ENCODE measurements around the gene PNRC2.
"Not testable (repeated sequence)": the region's sequence is repeated elsewhere in the genome, so short reads cannot be mapped to it uniquely, and the experiment has no call there.

PNRC2 gene

DNA sequence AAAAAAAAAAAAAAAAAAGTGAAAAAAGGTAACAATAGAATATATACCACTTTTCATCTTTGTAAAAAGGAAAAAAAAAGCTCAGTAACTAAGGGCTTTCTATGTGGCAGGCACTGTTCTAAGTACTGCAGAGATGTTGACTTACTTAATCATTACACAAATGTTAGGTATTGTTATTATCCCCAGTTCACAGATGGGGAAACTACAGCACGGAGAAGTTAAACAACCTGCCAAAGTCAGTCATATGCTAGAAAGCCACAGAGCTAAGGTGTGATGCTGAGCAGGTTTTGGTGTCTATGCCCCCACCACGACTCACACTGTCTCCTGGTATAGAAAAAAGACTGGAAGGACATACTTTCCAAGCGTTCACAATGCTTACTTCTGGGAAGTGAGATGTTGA, 6.6 kb upstream of the PNRC2 start:
- no peak for DNase-seq (ENCODE audit: low read depth in 2 of 2)

DNA sequence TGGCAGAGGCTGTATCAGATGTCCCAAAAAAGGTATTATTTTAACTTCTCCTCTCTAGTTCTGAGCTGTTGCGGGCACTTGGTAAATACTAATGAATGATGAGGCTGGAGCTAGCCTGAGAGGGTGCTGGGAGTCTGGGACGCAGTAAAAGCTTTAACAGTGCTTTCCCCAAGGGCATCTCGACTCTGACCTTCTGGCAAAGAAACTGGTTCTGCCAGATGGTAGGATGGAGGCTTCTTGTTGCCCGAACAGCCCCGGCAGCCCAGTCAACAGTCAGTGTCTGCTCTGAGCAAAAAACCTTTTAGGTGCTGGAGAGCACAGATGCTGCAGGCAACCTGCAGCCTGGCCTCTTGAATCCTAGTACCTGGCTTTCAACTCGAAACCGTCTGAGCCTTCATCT, 2.5 kb upstream of the PNRC2 start:
- DNase-seq (ENCODE audit: low read depth in 2 of 2) = no peak

DNA sequence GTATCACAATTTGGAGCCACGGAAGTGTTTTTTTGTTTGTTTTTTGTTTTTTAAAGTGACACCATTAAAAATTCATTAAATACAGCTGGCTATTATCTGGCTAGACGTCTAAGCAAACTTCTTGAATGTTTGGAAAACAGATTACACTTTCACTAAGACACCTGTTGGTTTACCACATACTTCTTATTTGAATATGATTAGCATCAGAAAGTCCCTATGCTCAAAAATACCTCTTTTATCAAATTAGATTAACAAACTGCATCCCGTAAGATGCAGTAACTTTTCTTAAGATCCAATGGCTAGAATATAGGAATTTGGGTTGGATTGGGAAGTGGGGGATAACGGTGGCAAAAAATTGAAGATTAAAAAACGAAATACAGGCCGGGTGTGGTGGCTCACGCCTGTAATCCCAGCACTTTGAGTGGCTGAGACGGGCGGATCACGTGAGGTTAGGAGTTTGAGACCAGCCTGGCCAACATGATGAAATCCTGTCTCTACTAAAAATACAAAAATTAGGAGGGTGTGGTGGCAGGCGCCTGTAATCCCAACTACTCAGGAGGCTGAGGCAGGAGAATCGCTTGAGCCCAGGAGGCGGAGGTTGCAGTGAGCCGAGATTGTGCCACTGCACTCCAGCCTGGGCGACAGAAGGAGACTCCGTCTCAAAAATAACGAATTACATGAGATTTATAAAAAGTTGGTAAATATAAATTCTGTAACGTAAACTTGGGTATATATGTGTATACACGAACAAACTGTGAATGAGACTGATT, 1.4 kb upstream of the PNRC2 start:
- DNase-seq (ENCODE audit: low read depth in 2 of 2) = not testable (repeated sequence)

DNA sequence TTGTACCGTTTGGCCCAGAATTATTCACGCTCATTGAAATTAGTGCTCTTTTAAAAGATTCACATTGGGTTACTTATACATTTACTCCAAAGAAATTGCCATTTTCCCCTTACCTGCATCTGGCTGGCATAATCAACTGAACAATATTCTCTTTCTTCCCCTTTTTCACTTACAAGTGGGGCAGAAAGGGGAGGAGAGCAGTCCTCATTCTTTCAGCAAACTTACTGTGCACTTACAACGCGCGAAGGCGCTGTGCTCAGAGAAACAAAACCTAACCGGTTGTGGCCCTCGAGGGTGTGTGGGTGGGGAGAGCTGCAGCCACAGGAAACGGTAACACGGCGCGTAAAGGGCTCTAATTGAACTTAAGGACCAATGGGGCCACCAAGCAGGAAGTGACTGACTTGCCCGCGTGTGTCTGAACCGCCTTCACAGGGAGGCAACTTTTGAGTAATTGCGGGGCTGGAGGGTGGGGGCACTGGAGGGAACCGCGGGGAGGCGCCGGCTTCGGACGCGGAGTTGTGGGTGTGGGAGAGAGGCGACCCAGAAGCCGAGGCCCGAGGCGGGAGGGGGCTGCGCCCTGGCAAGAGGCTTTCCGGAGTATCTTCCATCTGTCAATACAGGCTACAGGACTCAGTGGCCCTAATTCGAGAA, 693 bp upstream of the PNRC2 start:
- DNase-seq (ENCODE audit: low read depth in 2 of 2) = peak; percentile 83 to 89

DNA sequence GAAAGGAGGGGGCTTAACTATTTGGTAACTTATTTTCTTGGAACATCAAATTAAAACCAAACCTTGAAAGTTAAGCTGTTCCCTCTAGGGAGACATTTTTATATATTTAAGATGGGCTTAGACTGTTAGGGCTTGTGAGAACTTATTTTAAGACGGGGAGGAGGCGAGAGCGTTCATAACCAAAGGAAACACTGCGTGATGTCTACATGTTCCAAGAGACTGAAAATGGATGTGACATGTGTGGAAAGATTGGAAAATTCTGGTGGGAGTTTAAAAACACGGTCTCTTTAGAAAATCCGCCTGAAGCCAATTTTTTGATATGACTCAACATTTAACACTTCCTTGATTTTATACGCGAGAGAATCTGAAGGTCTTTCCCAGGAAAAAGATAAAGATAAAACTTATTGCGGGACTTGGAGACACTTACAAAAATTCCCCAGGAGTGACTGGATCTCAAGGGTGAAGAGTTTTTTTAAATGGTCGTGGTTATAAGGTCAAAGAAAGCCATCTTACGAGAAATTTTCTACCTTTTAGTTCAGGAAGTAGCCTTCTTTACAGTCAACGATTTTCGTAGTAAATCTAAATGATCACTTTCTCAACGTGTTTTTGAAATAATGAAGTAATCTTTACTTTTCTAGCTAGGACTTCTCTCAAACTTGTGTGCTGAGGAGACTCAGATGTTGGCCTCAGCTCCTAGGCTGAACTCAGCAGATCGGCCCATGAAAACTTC, 828 bp downstream of the PNRC2 start:
- DNase-seq (ENCODE audit: low read depth in 2 of 2) = no peak

DNA sequence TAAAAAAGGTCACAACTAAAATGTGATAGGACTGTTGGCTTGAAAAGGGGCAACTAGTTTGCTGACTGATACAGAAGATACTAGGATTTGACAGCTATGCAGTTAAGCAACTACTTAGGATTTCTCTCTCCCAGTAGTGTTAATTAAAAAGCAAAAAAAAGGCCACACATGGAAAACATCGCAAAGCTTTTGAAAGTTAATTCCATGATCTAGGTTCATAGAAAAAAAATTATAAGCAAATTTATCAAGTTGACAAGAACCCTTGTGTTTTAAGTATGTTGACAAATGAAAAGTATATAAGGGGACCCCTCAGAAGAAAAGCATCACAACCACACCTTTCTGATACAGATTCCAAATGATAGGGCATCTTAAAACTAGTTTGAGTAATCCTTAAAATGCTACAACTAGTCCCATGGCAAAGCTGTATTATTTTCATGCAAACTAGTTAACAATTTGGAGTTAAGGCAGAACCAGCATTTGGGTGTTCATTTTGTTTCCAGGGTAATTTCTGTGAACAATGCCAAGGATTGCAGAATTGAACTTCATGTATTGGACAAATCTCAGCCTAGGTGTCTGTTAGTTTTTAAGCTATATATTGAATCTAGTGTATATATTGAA, 4.1 kb downstream of the PNRC2 start:
- DNase-seq (ENCODE audit: low read depth in 2 of 2) = no peak

DNA sequence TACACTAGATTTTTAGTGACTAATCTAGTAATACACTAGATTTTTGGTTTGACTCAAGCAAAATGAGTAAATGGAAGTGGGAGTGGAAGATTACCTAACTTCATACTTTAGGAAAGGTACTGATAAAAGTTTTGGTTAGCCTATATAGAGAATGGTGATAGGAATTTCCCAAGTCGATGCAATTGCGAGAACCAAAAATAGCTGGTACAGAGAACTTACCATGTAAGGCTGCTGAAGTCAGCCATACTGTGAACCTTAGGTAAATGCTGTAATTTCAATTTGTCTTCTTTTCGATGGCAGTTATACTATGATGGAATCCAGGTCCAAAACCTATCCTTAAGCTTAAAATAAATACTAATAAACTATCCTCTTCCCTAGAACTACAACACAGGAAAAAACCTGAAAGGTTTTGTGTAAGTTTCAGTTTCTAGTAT, 4.6 kb downstream of the PNRC2 start:
- no peak for DNase-seq (ENCODE audit: low read depth in 2 of 2)

DNA sequence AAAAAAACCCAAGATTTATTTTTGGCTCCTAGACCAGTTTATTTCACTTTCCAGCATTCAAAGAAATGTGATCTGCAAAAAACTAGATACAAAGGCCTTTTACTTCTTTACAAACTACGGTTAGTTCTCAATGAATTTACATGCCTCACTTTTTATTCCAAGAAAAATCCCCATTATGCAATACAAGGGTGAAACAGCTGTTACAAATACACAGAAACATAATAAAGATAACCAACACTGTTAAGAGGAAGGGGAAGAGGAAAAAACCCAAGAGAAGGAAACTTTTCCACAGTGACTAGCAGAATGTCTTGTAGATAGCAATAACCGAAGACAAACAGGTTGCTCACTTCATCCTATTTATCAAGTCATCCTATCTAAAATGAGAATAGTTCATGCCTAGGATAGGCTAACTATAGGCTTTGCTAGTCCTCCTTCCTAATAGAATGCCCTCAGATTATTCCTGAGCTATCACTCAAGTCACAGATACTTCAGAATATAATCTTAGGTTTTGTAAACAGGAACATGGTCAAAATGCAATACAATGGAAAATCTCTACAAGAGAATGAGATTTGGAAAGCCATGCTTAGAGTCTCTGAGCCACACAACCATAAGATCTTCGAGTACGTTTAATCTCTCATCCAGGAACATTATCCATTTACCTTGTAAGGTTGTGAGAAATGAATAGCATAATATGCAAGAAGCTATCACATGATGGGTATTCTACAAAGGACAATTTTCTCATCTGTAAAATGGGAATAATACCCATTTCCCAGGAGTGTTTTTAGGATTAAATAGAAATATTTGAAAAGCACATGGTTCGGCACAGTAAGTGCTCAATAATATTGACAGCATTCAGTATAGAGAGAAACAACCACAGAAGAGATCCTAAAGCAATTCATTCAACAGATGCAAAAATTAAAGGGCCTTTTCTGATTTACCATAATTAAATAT, 5.4 kb downstream of the PNRC2 start:
- no peak for DNase-seq (ENCODE audit: low read depth in 2 of 2)

DNA sequence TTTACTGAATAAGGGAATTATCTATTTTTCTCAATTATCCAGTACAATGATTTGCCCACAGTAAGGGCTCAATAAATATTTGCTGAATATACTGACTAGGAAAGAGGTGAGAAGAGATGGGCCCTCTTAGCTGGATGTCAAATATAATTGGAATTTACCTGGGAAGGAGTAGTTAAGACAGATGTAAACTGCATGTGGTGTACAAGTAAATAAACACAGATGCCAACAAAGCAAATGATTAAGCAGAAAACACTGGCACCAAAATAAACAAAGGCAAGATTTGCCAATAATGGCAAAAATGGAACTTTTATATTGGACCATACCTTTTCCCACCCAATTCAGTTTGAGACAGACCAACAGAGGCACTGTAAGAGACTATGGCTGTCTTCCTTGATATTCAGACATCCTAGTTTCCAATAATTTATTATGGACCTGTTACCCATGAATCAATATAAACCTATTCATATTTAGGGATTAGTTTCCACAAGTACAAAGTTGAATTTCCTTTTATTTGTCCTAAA, 7.4 kb downstream of the PNRC2 start:
- no peak for DNase-seq (ENCODE audit: low read depth in 2 of 2)

DNA sequence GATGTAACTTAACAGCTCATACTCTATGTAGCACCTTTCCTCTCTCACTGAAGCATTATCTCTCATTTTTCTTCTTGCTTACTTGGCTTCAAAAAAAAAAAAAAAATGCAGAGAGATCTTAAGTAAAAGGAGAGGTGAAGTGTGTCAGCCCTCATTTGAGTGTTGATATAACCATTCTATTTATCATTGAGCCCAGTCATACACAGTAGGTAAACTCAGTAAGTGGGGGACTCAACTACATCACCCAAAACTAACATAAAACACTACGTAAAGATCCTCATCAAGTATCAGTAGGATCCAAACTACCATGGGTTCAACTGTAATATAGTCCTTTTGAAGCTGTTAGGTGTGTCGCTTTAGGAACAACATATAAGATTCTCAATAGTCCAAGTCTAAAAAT, 8.2 kb downstream of the PNRC2 start:
- DNase-seq (ENCODE audit: low read depth in 2 of 2) = no peak

DNA sequence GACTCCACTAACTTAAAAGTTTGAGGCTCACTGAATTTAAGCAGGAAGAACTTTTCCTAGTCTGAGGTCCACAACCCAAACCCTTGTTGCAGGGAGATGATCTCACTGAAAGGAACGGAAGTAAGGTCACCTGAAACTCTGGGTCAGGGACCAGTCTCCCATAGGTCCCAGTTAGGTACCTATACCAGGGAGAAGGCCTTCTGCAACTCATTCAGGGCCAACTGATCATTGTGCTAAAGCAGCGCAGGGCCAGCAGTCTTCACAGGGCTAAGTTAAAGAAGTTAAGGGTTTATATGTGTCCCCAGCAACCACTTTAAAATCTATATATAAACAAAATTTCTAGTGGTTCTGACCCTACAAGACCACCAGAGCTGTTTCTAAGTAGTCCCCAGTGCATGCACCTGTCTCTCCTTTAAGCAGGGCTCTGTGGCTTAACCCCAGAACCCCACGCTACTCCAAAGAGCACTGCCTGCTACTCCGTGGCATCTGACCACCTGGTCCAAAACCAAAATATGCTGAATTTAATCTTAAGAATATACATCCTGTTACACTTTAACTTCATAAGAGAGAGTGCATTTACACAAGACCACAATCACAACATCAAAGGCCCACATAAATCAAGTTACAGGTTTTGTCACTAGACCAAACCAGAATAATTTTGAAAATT, 17.7 kb downstream of the PNRC2 start:
- no peak for DNase-seq (ENCODE audit: low read depth in 2 of 2)

DNA sequence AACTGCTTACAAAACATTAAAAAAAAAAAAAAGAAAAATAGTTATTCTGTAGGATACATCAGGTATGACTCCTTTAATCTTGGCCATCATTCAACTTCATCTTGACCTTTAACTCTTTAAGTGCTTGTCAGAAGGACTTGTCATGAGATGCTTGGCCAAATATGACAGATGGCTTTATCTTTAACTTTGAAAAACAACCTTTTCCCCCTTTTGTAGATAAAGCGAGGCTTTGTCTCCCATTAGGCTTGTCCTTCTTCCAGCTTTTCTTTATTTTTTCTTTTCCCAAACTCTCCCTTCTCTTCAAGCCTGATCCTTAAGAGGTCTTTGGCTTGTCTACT, 18.2 kb downstream of the PNRC2 start:
- no peak for DNase-seq (ENCODE audit: low read depth in 2 of 2)

DNA sequence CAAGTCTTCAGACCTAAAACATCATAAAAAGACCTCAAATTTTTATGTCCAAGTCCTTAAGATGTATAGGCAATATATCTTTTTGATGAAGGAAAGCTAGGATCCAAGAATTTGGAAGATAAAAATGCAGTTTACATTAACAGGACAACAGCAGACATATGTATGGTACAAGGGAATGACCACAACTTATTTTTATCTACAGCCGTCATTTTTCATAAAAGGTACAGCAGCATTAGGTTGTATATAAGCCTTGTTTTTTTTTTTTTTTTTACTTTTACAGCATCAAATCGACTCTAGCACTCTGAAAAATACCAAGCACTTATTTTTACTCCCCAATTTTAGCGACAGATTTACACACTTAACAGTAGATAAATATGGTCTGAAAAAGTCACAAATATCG, 19.2 kb downstream of the PNRC2 start:
- no peak for DNase-seq (ENCODE audit: low read depth in 2 of 2)

DNA sequence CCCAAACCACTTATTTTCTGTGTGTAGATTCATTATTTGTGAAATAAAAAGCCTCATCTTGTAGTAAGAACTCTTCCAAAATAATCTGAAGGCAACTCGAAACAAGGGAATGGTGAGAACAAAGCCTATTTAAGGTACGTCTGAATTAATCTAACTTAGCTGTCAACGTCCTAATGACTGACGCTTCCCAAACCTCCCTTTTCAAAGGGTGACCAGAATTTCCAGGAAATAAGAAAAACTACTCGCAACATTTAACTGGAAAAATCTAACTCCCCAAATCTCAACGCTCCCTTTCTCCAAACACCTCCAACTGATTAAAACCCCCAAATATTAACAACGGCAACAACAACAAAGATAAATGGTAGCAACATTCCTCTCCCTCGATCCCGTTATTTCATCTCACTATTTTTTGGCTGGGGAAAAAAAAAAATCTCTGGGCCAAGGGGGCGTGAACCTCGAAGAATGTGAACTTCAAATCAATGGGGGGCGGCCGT, 19.8 kb downstream of the PNRC2 start:
- no peak for DNase-seq (ENCODE audit: low read depth in 2 of 2)

DNA sequence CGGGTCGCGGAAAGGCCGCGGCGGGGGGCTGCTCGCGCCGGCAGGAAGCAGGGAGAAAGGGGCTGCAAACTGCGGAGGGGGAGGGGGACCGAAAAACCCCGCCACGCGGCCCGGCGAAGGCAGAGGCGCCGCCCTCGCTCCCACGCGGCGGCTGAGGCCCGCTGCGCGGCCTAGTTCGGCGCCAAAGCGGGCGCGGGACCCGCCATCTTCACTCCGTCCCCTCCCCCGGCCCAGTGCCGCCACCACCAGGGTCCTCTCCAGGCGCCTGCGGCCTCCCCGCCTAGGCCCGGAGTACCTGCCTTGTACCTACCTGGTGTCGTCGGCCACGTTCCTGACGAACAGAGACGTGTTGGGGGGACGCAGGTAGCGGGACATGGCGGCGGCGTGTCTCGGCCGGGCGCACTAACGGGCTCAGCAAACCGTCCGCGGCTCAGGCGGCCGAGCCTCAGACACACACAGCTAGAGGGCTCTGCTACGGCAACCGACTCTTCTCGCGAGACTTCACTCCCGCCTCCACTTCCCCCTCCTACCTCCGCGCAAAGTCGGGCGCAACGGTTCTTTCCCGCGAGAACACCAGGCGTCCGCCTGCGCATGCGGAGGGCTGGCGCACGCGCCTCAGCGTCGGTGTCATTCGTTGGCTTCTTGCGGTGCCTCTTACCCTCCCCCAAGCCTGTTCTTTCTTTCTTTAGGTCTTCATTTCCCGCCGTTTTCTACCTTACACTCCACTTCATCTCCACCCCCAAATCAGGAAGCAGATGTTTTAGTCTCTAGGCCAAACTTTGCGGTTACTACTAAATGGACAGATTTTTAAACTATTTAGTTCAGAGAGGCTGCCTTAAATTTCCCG, 20.5 kb downstream of the PNRC2 start, which contains the start of gene SRSF10:
Gene SRSF10, minus strand, starts transcription at position 447 of the 847 bp plus-strand sequence. Its CDS starts 72 bp downstream, at position 375.
- peak; percentile 94 to 96 for DNase-seq (ENCODE audit: low read depth in 2 of 2)

DNA sequence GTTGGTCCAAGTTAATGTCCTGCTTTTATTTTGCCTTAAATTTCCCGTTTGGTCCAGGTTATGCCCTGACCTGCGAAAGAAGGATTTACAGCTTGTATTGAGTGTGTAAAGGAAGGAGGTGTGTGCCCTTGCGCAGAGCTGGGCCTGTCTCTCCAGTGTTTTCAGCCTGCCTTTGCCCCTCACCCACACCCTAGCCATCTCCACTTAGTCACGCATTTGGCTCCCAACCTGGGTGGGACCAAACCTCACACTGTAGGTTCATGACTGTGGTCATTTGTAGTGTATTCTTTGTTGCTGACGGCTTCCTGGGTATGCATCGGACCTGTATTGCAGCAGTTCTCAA, 21.1 kb downstream of the PNRC2 start:
- DNase-seq (ENCODE audit: low read depth in 2 of 2) = peak; percentile 27 to 45

DNA sequence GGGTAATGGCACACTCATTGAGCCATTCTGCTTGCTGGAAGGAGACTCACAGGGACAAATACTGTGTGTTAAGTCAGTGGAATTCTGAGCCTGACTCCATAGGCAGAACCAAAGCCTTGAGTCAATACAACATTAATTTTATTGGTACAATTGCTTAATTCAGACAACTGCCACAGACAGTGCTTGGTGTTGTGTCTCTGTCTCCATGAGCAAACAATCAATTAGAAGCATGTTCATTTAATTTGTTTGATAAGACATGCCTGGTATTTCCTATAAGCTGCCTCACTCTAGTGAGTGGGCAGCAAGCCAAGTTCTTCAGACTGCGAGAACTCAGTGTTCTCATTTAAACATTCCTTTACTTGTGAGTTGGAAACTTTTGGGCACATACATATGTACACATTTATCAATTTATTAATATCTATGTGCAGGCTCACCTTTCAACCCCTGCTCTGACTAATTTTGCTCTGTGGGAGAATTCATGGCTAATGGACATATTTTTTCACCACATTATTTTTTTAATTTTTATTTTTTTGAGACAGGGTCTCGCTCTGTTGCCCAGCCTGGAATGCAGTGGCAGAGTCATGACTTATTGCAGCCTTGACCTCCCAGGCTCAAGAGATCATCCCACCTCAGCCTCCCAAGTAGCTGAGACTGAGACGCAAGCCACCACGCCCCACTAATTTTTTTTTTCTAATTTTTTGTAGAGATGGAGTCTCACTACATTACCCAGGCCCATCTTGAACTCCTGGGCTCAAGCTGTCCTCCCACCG, 25.0 kb downstream of the PNRC2 start:
- DNase-seq (ENCODE audit: low read depth in 2 of 2) = no peak

DNA sequence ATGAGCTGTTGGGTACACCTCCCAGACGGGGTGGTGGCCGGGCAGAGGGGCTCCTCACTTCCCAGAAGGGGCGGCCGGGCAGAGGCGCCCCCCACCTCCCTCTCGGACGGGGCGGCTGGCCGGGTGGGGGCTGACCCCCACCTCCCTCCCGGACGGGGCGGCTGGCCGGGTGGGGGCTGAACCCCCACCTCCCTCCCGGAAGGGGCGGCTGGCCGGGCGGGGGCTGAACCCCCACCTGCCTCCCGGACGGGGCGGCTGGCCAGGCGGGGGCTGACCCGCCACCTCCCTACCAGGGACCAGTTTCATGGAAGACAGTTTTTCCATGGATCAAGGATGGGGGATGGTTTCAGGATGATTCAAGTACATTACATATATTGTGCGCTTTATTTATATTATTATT, 27.4 kb downstream of the PNRC2 start:
- DNase-seq (ENCODE audit: low read depth in 2 of 2) = not testable (repeated sequence)

DNA sequence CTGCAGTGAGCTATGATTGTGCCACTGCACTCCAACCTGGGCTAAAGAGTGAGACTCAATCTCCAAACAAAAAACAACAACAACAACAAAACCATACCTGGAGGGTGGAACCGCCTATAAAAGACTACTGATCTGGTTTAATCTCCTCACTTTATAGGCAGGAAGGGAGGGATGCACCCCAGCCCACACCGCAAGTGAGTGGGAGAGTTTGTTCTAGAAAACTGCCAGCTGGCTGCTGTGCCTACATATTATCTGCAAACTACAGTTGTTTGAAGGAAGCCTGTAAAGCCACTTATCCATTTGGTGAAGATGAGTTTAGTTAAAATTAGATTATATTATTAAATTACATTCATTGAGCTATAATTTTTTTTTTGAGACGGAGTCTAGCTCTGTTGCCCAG, 29.6 kb downstream of the PNRC2 start:
- DNase-seq (ENCODE audit: low read depth in 2 of 2) = no peak
